ENCODE data around the gene POLA2.

POLA2 gene

GRCh38 chr11:65338676-65339075 is 76.9 kb downstream of the POLA2 start:
- H3K36me3 ChIP-seq (ENCODE audit: control insufficient read depth, insufficient read depth, low read length) = peaks cover 69% of the 10 kb centered on the region
- H3K27ac ChIP-seq (ENCODE audit: low read depth, low read length, severe bottlenecking) = no peak overlapping the region
- no peak overlapping the region for H3K4me3 ChIP-seq (ENCODE audit: extremely low read depth, insufficient read depth, low read length, poor library complexity, severe bottlenecking)
- no peaks in the 10 kb centered on the region for H3K9me3 ChIP-seq (ENCODE audit: control insufficient read depth, low read length)
- no peaks in the 10 kb centered on the region for H3K4me1 ChIP-seq (ENCODE audit: control insufficient read depth, insufficient read depth, low read length, poor library complexity, severe bottlenecking)
- 88 to 94% methylated on average over 4 to 6 of the region's 7 CpGs for WGBS, 2 experiments (ENCODE audit: insufficient coverage in 2 of 2)

- no peak overlapping the region for H3K27ac ChIP-seq (ENCODE audit: low read depth, low read length, severe bottlenecking)
- WGBS, 2 experiments (ENCODE audit: insufficient coverage in 2 of 2) = 96% methylated on average over 9 to 11 of the region's 11 CpGs
- no peak overlapping the region for H3K4me3 ChIP-seq (ENCODE audit: extremely low read depth, insufficient read depth, low read length, poor library complexity, severe bottlenecking)
- no peaks in the 10 kb centered on the region for H3K9me3 ChIP-seq (ENCODE audit: control insufficient read depth, low read length)
- H3K4me1 ChIP-seq (ENCODE audit: control insufficient read depth, insufficient read depth, low read length, poor library complexity, severe bottlenecking) = peaks cover 2% of the 10 kb centered on the region
- peaks cover 84% of the 10 kb centered on the region for H3K36me3 ChIP-seq (ENCODE audit: control insufficient read depth, insufficient read depth, low read length)
These were observed 78.5 kb downstream of the POLA2 start for GRCh38 chr11:65340226-65340625.

DNA sequence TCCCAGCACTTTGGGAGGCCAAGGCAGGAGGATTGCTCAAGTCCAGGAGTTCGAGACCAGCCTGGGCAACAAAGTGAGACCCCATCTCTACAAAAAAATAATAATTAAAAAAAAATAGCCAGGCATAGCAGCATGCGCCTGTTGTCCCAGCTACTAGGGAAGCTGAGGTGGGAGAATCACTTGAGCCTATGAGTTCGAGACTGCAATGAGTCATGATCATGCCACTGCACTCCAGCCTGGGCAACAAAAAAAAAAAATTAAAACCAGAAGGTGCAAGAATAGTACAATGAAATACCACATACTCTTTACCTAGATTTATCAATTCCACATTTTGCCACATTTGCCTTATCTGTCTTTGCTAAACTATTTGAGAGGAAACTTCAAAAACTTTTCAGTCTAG is 80.1 kb downstream of the POLA2 start:
- peaks cover 92% of the 10 kb centered on the region for H3K36me3 ChIP-seq (ENCODE audit: control insufficient read depth, insufficient read depth, low read length)
- H3K4me1 ChIP-seq (ENCODE audit: control insufficient read depth, insufficient read depth, low read length, poor library complexity, severe bottlenecking) = peaks cover 2% of the 10 kb centered on the region
- no peak overlapping the region for H3K4me3 ChIP-seq (ENCODE audit: extremely low read depth, insufficient read depth, low read length, poor library complexity, severe bottlenecking)
- H3K9me3 ChIP-seq (ENCODE audit: control insufficient read depth, low read length) = no peaks in the 10 kb centered on the region
- WGBS, 2 experiments (ENCODE audit: insufficient coverage in 2 of 2) = 100% methylated on average over 2 to 3 of the region's 3 CpGs
- no peak overlapping the region for H3K27ac ChIP-seq (ENCODE audit: low read depth, low read length, severe bottlenecking)
